Uterus (tissue), 4 donors: ENCODE measurements around the gene ATP1B3. TPM values are rescaled to one million over a fixed set of nuclear protein-coding genes. Genes with fewer than 3 reads are reported as not detected.
"Not testable (repeated sequence)": the region's sequence is repeated elsewhere in the genome, so short reads cannot be mapped to it uniquely, and the experiment has no call there.

Experiments
- DNase-seq, 2 donors: peaks; one replicate each; pipeline ENCODE4 v3.0.0-alpha.2; 2019 to 2020
- H3K27ac ChIP-seq, 2 donors: fragments of 200-600 bp; sonication (generic); 1 replicate in 1 of 2; 2 replicates in 1 of 2; pipeline ENCODE4 v1.5.1; 2016 to 2018
- H3K27me3 ChIP-seq, 2 donors: fragments of 200-600 bp; sonication (generic); one replicate each; pipeline ENCODE4 v1.5.1; 2018 to 2019; ENCODE audit warnings: control low read depth in 1 of 2
- H3K36me3 ChIP-seq, 2 donors: fragments of 200-600 bp; sonication (generic); one replicate each; pipeline ENCODE4 v1.5.1; 2019; ENCODE audit warnings: control low read depth in 1 of 2
- H3K4me1 ChIP-seq, 2 donors: fragments of 200-600 bp; sonication (generic); one replicate each; pipeline ENCODE4 v1.5.1; 2018 to 2019; ENCODE audit warnings: control low read depth in 1 of 2
- H3K4me3 ChIP-seq, 2 donors: fragments of 200-600 bp; sonication (generic); 1 replicate in 1 of 2; 2 replicates in 1 of 2; pipeline ENCODE4 v1.5.1; 2018 to 2019; ENCODE audit warnings: mild to moderate bottlenecking in 1 of 2
- H3K9me3 ChIP-seq, 2 donors: fragments of 200-600 bp; sonication (generic); one replicate each; pipeline ENCODE4 v1.5.1; 2019; ENCODE audit warnings: control low read depth in 1 of 2
- CTCF ChIP-seq, 4 experiments: fragments of 200-600 bp in 2 of 4; fragments of 450-650 bp in 2 of 4; sonication (generic) in 2 of 4; IDR thresholded peaks; one replicate each; pipeline ENCODE4 v1.5.1; 2016 to 2019; ENCODE audit warnings: antibody characterized with exemption in 4 of 4, mild to moderate bottlenecking in 2 of 4, moderate library complexity in 1 of 4
- POLR2A ChIP-seq, 2 donors: fragments of 450-650 bp; IDR thresholded peaks; one replicate each; pipeline ENCODE4 v1.6.1; 2016; ENCODE audit warnings: antibody characterized with exemption in 2 of 2, mild to moderate bottlenecking in 1 of 2, moderate library complexity in 1 of 2
- intact Hi-C: fragments of 100-400 bp; cut with DNase I; formaldehyde crosslinking; loops from one replicate; pipeline ENCODE4 v1.15.1; 2023; ENCODE audit warnings: low total_unique reads
- total RNA-seq, 4 donors: library from RNA; depleted of rRNA in 3 of 4; stranded (reverse); fragments of >200 nt in 3 of 4; gene quantifications; one replicate each; pipeline versions ENCODE4 v1.1.0 to v1.2.4, GENCODE V29; 2014 to 2023
- donor health status: DM: yes; HTN: yes; CAD: no.

Gene ATP1B3
- total RNA-seq, 4 donors from 2014 or later, result 33.3 to 98.4 (median 40.3) TPM

- Histone ChIP-seq H3K9me3 (no peaks in the 10 kb centered on the region), H3K27me3 (no peaks in the 10 kb centered on the region), H3K36me3 (no peaks in the 10 kb centered on the region), H3K4me3 (peak overlapping the region; percentile 55 to 86), H3K27ac (peak overlapping the region; percentile 100), H3K4me1 (no peaks in the 10 kb centered on the region)
- TF ChIP-seq CTCF (IDR thresholded peaks at IDR 0.05) (no peak), POLR2A (IDR thresholded peaks at IDR 0.05) (no peak)
- intact Hi-C loops, result no loop called here
- no peak for DNase-seq
Measured at GRCh38 chr3:141877911-141878310, 1.5 kb downstream of the ATP1B3 start.

- TF ChIP-seq CTCF (IDR thresholded peaks at IDR 0.05) (no peak), POLR2A (IDR thresholded peaks at IDR 0.05) (no peak)
- Histone ChIP-seq H3K9me3 (no peaks in the 10 kb centered on the region), H3K4me1 (no peaks in the 10 kb centered on the region), H3K4me3 (peak overlapping the region in 1 of 2 donors; percentile 86), H3K27ac (peak overlapping the region; percentile 100), H3K36me3 (no peaks in the 10 kb centered on the region), H3K27me3 (no peaks in the 10 kb centered on the region)
- intact Hi-C loops, result no loop called here
- DNase-seq, result no peak
Measured at GRCh38 chr3:141878326-141878725, 1.9 kb downstream of the ATP1B3 start.

DNA sequence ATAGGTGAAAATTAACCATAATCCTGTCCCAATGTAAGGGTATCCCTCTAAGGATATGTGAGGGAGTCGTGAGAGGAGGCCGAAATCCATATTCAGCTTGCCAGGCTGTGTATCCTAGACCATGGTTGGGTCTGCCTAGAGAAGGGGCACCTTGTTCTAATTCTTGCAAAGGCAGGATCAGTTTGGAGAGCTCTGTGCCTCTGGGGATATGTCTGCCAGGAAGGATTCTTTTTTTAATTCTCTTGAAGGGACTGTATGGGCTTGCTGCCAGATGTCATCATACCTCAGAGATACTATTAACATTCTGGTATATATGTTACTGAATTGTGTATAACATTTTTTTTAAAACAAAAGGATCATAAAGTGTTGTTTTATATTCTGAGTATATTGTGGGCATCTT lies 2.4 kb downstream of the ATP1B3 start:
- no peak for DNase-seq
- H3K4me1 ChIP-seq, result no peaks in the 10 kb centered on the region
- intact Hi-C loops, result no loop called here
- TF ChIP-seq CTCF (IDR thresholded peaks at IDR 0.05) (no peak), POLR2A (IDR thresholded peaks at IDR 0.05) (no peak)
- no peaks in the 10 kb centered on the region for H3K9me3 ChIP-seq
- no peak overlapping the region for H3K4me3 ChIP-seq
- peak overlapping the region in 1 of 2 donors; percentile 100 for H3K27ac ChIP-seq
- H3K27me3 ChIP-seq, result no peaks in the 10 kb centered on the region
- H3K36me3 ChIP-seq, result no peaks in the 10 kb centered on the region

GRCh38 chr3:141881702-141882101 lies 5.3 kb downstream of the ATP1B3 start:
- intact Hi-C loops, result no loop called here
- no peak overlapping the region for H3K4me3 ChIP-seq
- TF ChIP-seq POLR2A (IDR thresholded peaks at IDR 0.05) (no peak), CTCF (IDR thresholded peaks at IDR 0.05) (no peak)
- no peaks in the 10 kb centered on the region for H3K9me3 ChIP-seq
- no peaks in the 10 kb centered on the region for H3K4me1 ChIP-seq
- H3K27ac ChIP-seq, result no peak overlapping the region
- no peaks in the 10 kb centered on the region for H3K27me3 ChIP-seq
- no peak for DNase-seq
- no peaks in the 10 kb centered on the region for H3K36me3 ChIP-seq

DNA sequence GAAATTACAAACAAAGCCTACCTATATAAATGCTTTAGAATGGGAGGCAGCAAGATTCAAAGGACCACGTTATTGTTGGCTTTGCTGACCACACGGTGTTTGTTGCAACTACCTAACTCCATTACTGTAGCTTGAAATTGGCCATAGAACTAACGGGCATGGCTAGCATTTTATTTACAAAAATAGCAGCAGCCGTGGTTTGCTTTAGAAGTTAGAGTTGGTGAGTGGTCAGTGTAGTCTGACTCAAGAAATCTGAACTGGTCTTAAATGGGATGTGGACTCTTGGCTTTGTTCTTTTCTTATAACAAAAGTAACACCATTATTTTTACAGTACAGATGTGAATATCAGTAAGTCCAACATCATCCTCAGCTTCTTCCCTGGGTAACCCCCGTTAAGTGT lies 10.6 kb downstream of the ATP1B3 start:
- no peak overlapping the region for H3K27ac ChIP-seq
- DNase-seq, result no peak
- H3K9me3 ChIP-seq, result no peaks in the 10 kb centered on the region
- H3K4me3 ChIP-seq, result no peak overlapping the region
- no peaks in the 10 kb centered on the region for H3K27me3 ChIP-seq
- no peak for TF ChIP-seq CTCF (IDR thresholded peaks at IDR 0.05)
- TF ChIP-seq POLR2A (IDR thresholded peaks at IDR 0.05), result no peak
- no peaks in the 10 kb centered on the region for H3K36me3 ChIP-seq
- no peaks in the 10 kb centered on the region for H3K4me1 ChIP-seq
- intact Hi-C loops, result no loop called here

GRCh38 chr3:141888548-141888947 lies 12.1 kb downstream of the ATP1B3 start:
- H3K9me3 ChIP-seq, H3K36me3 ChIP-seq, H3K27me3 ChIP-seq, DNase-seq, H3K4me3 ChIP-seq, intact Hi-C loops, H3K27ac ChIP-seq, H3K4me1 ChIP-seq: not testable (repeated sequence)
